NOMO-1 (cell line): ENCODE results near the gene ZC2HC1B.
"Not testable (repeated sequence)": the region's sequence is repeated elsewhere in the genome, so short reads cannot be mapped to it uniquely, and the experiment has no call there.

Experiments used
- DNase-seq, 2 experiments: peaks; one replicate each; lab custom pipeline; 2025; ENCODE audit not compliant: unreplicated experiment in 2 of 2; lab: John Stamatoyannopoulos, UW

Gene ZC2HC1B

GRCh38 chr6:143867236-143867635 lies 3.0 kb downstream of the ZC2HC1B start:
- no peak for DNase-seq

DNA sequence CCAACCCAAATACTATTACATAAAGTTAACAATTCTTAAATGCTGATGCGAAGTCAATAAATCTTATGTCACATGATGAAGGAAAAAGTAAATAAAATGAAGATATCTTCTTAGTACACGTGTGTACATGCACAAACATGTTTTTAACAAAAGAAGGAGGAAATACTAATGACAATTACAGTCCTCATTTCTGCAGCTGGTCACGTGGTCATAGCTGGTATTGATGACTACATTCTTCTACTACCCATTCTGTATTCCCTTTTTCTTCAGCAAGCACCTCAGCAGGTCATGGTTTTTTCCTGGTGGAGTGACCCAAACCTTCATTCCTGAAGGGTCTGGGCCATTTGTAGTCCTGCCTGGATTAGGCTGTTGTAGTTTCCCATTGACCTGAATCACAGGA lies 4.5 kb downstream of the ZC2HC1B start:
- not testable (repeated sequence) for DNase-seq

DNA sequence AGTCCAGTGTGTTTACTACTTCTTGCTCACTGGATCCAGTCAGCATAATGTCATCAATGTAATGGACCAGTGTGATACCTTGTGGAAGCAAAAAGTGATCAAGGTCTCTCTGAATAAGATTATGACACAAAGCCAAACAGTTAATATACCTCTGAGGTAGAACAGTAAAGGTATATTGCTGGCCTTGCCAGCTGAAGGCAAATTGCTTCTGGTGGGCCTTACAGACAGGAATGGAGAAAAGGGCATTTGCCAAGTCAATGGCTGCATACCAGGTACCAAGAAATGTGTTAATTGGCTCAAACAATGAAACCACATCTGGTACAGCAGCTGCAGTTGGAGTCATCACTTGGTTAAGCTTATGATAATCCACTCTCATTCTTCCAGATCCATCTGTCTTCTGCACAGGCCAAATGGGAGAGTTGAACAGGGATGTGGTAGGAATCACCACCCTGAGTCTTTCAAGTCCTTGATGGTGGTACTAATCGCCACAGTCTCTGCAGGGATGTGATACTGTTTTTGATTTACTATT lies 7.0 kb downstream of the ZC2HC1B start:
- not testable (repeated sequence) for DNase-seq

- peak in 1 of 2 experiments; percentile 45 for DNase-seq
Observed at GRCh38 chr6:143872201-143872600, 7.9 kb downstream of the ZC2HC1B start.

GRCh38 chr6:143873600-143873999 lies 9.3 kb downstream of the ZC2HC1B start:
- not testable (repeated sequence) for DNase-seq

DNA sequence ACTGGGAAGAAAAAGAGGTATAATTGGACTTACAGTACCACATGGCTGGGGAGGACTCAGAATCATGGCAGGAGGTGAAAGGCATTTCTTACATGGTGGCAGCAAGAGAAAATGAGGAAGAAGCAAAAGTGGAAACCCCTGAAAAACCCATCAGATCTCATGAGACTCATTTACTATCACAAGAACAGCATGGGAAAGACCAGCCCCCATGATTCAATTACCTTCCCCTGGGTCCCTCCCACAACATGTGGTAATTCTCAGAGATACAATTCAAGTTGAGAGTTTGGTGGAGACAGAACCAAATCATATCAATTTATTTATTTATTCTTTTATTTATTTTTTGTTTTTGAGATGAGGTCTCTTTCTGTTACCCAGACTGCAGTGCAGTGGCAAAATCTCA lies 10.2 kb downstream of the ZC2HC1B start:
- not testable (repeated sequence) for DNase-seq

GRCh38 chr6:143877584-143878271 lies 13.5 kb downstream of the ZC2HC1B start:
- DNase-seq, result no peak

DNA sequence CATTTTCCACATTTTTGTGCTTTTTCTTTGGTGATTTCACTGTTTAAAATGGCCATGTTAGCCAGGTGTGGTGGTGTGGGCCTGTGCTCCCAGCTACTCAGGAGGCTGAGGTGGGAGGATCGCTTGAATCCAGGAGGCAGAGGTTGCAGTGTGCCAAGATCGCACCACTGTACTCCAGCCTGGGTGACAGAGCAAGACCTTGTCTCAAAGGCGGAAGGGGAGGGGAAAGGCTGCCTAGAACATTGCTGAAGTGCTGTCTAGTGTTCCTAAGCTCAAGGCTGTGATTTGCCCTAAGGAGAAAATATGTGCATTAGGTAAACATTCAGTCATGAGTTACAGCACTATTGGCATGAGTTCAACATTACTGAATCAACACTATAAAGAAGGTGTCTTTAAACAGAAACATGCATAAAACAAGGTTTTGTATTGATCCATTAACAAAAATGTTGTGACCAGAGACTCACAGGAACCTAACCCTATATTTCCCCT lies 14.0 kb downstream of the ZC2HC1B start:
- DNase-seq, result no peak

GRCh38 chr6:143880412-143880811 lies 16.1 kb downstream of the ZC2HC1B start:
- DNase-seq, result no peak

- no peak for DNase-seq
Observed at GRCh38 chr6:143882401-143882930, 18.2 kb downstream of the ZC2HC1B start.

DNA sequence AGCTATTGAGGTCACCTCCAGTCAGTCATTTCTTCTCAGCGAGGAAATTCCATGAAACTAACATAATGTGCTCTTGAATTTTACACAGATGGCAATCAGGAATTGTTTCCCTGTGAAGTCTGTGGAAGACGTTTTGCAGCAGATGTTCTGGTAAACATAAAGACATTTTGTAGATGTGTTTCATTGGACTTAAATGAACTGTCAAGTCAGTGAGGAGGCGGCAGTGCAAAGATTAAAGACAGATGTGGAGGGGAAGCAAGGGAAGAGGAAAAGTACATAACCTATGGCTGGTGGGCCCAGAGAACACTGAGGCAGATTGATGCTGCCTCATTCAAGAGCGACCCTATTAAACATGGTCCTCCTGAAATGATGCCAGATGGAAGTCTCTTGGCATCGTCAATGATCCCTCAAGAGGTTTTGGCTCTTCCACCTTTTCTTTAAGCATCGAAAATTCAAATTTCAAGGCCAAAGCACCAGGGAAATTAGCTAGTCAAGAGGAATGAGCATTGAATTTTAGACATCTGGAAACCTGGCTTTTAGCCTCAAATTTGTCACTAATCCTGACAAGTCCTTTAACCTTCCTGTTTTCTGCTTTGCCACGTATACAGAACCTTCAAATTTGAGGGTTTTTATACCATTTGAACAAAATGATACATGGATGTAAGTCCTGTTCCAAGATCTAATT lies 20.1 kb downstream of the ZC2HC1B start:
- no peak for DNase-seq

- no peak for DNase-seq
Observed at GRCh38 chr6:143885116-143885515, 20.8 kb downstream of the ZC2HC1B start.

DNA sequence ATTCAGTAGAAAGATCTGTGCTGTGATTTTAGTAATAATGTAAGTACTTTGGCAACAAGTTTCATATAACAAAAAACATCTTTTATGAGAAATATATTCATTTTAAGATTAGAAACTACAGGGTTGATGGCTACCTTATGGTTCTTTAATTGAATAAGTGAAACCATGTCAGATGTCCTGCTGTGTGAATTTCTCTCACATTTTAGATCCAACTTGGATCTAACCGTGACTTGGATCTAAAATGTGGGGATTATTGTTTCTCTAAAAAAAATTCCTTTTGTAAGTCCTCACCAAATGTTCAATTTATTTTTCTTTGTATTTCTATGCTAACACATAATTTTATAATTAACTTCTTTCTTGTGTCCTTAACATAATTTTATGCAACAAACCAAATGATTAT lies 30.4 kb downstream of the ZC2HC1B start:
- DNase-seq, result no peak

DNA sequence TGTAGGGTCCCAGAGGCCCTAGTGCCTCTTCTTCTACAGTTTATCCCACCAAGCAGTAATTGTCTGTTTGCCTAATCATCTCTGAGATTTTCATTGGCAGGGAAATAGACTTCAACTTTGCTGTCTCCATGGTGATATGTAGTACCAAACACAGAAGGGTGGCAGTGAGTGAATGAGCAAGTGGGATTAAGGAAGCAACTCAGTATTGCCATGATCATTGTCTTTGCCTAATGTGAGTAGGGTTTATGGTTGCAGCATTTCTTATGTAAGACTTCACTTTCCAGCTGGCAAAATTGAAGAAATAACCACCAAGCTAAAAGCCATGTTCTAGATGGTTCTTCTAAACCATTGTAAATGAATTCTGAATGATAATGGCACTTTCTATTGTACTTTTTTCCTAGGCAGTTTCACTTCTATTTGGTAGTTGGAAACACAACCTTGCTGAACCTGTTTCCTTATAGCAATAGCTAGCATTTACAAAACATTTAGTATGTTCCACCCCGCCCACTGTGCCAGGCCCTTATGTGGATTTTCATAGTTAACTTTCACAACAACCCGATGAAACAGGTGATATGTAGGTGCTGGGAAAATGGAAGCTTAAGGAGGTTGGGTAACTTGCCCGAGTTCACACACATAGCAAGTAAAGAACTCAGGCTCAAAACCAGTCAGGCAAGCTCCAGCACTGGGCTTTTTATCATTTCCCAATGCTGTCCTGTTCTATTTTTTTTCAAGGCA lies 32.0 kb downstream of the ZC2HC1B start:
- peak in 1 of 2 experiments; percentile 46 for DNase-seq

GRCh38 chr6:143900358-143900757 lies 36.1 kb downstream of the ZC2HC1B start:
- DNase-seq, result no peak

GRCh38 chr6:143901885-143902750 lies 37.8 kb downstream of the ZC2HC1B start:
- no peak for DNase-seq

DNA sequence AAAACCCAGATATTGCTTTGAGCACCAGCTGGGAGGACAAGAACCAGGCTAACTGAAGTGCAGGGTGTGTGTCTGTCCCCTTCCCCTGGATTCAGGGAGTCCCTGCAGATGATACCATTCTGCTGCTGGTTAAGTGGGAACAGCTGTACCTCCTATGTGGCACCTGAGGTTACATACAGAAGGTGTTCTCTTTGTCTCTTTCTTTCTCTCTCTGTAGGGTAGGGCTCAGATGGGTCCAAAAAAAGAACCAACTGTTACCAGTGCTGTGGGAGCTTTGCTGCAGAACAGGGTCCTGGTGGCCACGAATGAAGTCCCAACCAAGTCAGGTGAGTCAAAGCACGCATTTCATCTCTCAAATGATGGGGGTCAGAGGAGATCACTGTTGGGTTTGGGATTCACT lies 38.6 kb downstream of the ZC2HC1B start:
- DNase-seq, result no peak

GRCh38 chr6:143911028-143911427 lies 46.8 kb downstream of the ZC2HC1B start:
- no peak for DNase-seq

DNA sequence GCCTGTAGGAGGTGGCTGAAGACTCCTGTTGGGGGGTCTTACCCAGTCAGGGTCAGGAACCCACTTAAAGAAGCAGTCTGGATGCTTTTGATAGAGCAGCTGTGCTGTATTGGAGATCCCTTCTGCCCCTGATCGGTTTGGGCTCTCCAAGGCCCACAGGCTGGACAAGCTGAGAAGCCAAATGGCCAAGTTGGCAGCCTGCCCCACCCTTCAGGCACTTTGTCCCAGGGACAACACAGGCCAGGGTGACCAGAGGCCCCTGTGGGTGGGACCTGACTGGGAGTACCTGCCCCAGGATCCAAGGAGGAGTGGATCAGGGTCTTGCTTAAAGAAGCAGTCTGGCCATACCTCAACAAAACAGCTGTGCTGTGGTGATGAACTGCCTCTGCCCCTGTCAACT lies 48.4 kb downstream of the ZC2HC1B start:
- no peak for DNase-seq

DNA sequence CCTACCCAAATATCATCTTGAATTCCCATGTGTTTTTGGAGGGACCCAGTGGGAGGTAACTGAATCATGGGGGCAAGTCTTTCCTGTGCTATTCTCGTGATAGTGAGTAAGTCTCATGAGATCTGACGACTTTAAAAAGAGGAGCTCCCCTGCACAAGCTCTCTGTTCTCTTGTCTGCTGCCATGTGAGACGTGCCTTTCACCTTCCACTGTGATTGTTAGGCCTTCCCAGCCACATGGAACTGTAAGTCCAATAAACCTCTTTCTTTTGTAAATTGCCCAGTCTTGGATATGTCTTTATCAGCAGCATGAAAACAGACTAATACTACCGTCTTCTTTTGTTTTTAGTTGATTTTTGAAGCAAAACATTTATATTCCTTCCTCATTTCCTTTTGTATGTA lies 52.8 kb downstream of the ZC2HC1B start:
- DNase-seq, result not testable (repeated sequence)
